Esophagus squamous epithelium (tissue), 5 donors: ENCODE data around the gene SNX1. TPM values are rescaled to one million over a fixed set of nuclear protein-coding genes. Genes with fewer than 3 reads are reported as not detected.

Experiments
- DNase-seq: peaks from one replicate; lab custom pipeline; 2025; lab: John Stamatoyannopoulos, UW
- H3K27ac ChIP-seq, 4 donors: fragments of 200-600 bp; sonication (generic); one replicate each; pipeline ENCODE4 v1.5.1; 2016 to 2019; ENCODE audit warnings: mild to moderate bottlenecking in 1 of 4
- H3K27me3 ChIP-seq, 4 donors: fragments of 200-600 bp; sonication (generic); 1 replicate in 3 of 4; 2 replicates in 1 of 4; pipeline versions ENCODE4 v1.5.1 to v1.6.0; 2017 to 2021; ENCODE audit warnings: antibody characterized with exemption in 1 of 4
- H3K36me3 ChIP-seq, 3 donors: fragments of 200-600 bp; sonication (generic); one replicate each; pipeline ENCODE4 v1.5.1; 2016 to 2019
- H3K4me1 ChIP-seq, 3 donors: fragments of 200-600 bp; sonication (generic); one replicate each; pipeline ENCODE4 v1.5.1; 2017 to 2019
- H3K4me3 ChIP-seq, 4 donors: fragments of 200-600 bp; sonication (generic); 1 replicate in 3 of 4; 2 replicates in 1 of 4; pipeline ENCODE4 v1.5.1; 2016 to 2019; ENCODE audit warnings: mild to moderate bottlenecking in 2 of 4, moderate library complexity in 1 of 4
- H3K9me3 ChIP-seq, 3 donors: fragments of 200-600 bp; sonication (generic); one replicate each; pipeline ENCODE4 v1.5.1; 2016 to 2019
- POLR2A ChIP-seq, 4 donors: fragments of 450-650 bp; IDR thresholded peaks; one replicate each; pipeline ENCODE4 v1.6.1; 2017; ENCODE audit warnings: antibody characterized with exemption in 4 of 4, mild to moderate bottlenecking in 4 of 4, moderate library complexity in 3 of 4
- WGBS, 2 donors: methylation state at CpG; one replicate each; pipeline ENCODE4 v1.1.5; 2018; 5-methylcytosine and 5-hydroxymethylcytosine counted together
- intact Hi-C: fragments of 100-400 bp; cut with DNase I; formaldehyde crosslinking; loops from one replicate; pipeline ENCODE4 v1.15.0; 2022
- total RNA-seq, 4 donors: library from RNA; depleted of rRNA; stranded (reverse); fragments of >200 nt; gene quantifications; one replicate each; pipeline ENCODE4 v1.1.0, GENCODE V29; 2016
- TF ChIP-seq, protein P1 (sequence below), 6 experiments: fragments of 450-650 bp in 4 of 6; fragments of 200-600 bp in 2 of 6; sonication (generic) in 2 of 6; IDR thresholded peaks; one replicate each; pipeline ENCODE4 v1.5.1; 2016 to 2019; ENCODE audit warnings: antibody characterized with exemption in 6 of 6, mild to moderate bottlenecking in 4 of 6, moderate library complexity in 4 of 6
- donor health status: DM: yes; HTN: yes; CAD: no.

The SNX1 gene
- total RNA-seq, 4 donors from 2014 or later = 39.9 to 71.1 (median 52.0) TPM

DNA sequence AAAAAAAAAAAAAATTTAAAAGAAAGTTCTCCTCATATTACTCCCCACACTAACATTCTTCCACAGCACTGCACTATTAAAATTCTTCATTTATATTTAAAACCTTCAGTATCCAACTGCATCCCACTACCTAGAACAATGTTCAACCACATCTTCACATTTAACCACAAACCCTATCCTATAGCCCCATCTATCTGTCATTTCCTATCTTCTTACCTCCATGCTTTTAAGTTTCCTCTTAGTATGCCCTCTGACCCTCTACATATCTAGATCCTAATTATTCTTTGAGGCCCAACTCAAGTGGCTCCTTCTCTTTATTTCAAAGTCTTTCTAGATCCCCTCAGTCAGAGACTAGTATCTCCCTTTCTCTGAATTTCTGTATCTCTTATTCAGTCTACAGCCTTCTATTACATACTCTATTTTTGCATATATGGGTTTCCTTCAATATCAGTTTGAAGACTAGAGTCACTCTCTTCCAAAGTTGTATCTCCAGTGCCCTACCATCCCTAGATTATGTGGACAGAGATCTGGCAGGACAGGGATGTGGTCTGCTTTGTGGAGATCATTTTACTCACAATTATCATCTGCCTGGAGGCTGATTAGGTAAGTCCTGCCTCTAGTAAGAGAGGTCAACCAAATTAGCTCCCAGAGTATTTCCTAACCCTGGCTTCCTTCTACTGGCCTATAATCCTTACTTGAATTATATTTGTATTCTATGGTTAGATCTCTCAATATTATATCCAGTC lies 3.5 kb upstream of the SNX1 start:
- peak overlapping the region in 3 of 4 donors; percentile 90 to 97 (median 92) for H3K27ac ChIP-seq
- H3K4me1 ChIP-seq = peaks cover 16 to 57% (median 36%) of the 10 kb centered on the region in 3 donors
- no peaks in the 10 kb centered on the region for H3K27me3 ChIP-seq
- intact Hi-C loops = no loop called here
- DNase-seq = no peak
- peak overlapping the region in 3 of 4 donors; percentile 67 to 86 (median 78) for H3K4me3 ChIP-seq
- H3K36me3 ChIP-seq = peaks cover 0 to 24% (median 0%) of the 10 kb centered on the region in 3 donors
- no peaks in the 10 kb centered on the region for H3K9me3 ChIP-seq
- TF ChIP-seq, protein P1, sequence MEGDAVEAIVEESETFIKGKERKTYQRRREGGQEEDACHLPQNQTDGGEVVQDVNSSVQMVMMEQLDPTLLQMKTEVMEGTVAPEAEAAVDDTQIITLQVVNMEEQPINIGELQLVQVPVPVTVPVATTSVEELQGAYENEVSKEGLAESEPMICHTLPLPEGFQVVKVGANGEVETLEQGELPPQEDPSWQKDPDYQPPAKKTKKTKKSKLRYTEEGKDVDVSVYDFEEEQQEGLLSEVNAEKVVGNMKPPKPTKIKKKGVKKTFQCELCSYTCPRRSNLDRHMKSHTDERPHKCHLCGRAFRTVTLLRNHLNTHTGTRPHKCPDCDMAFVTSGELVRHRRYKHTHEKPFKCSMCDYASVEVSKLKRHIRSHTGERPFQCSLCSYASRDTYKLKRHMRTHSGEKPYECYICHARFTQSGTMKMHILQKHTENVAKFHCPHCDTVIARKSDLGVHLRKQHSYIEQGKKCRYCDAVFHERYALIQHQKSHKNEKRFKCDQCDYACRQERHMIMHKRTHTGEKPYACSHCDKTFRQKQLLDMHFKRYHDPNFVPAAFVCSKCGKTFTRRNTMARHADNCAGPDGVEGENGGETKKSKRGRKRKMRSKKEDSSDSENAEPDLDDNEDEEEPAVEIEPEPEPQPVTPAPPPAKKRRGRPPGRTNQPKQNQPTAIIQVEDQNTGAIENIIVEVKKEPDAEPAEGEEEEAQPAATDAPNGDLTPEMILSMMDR (IDR thresholded peaks at IDR 0.05) = peak in 1 of 6 experiments; percentile 22
- TF ChIP-seq POLR2A (IDR thresholded peaks at IDR 0.05) = no peak

- Histone ChIP-seq H3K36me3 (peaks cover 0 to 16% (median 0%) of the 10 kb centered on the region in 3 donors), H3K27me3 (no peaks in the 10 kb centered on the region), H3K27ac (peak overlapping the region; percentile 81 to 97 (median 91)), H3K9me3 (no peaks in the 10 kb centered on the region), H3K4me1 (peaks cover 20 to 65% (median 43%) of the 10 kb centered on the region in 3 donors), H3K4me3 (peak overlapping the region; percentile 67 to 86 (median 76))
- WGBS, 2 donors = 3 to 4% methylated on average over 15 to 22 of the region's 22 CpGs
- DNase-seq = no peak
- TF ChIP-seq, protein P1 (IDR thresholded peaks at IDR 0.05) = no peak
- no peak for TF ChIP-seq POLR2A (IDR thresholded peaks at IDR 0.05)
- intact Hi-C loops = no loop called here
These were observed 2.7 kb upstream of the SNX1 start for GRCh38 chr15:64092864-64093626.

GRCh38 chr15:64093627-64094417 lies 2.0 kb upstream of the SNX1 start, which contains the start of gene CIAO2A:
Gene CIAO2A, minus strand, starts transcription at chr15:64093838. Its CDS starts 70 bp downstream, at chr15:64093768.
- Histone ChIP-seq H3K36me3 (peaks cover 0 to 8% (median 0%) of the 10 kb centered on the region in 3 donors), H3K4me1 (peaks cover 20 to 73% (median 50%) of the 10 kb centered on the region in 3 donors), H3K4me3 (peak within 1 kb of the TSS; percentile 67 to 86 (median 76)), H3K27me3 (no peaks in the 10 kb centered on the region), H3K9me3 (no peaks in the 10 kb centered on the region), H3K27ac (peak within 1 kb of the TSS; percentile 81 to 97 (median 91))
- DNase-seq = peak; percentile 77
- intact Hi-C loops = no loop called here
- WGBS, 2 donors = 0 to 1% methylated on average over 28 to 41 of the region's 41 CpGs
- TF ChIP-seq, protein P1 (IDR thresholded peaks at IDR 0.05) = peak in 1 of 6 experiments; percentile 3
- TF ChIP-seq POLR2A (IDR thresholded peaks at IDR 0.05) = peak in 2 of 4 donors; percentile 60 to 67

GRCh38 chr15:64095431-64095794 lies 369 bp upstream of the SNX1 start:
- Histone ChIP-seq H3K27me3 (no peaks in the 10 kb centered on the region), H3K27ac (peak overlapping the region; percentile 83 to 97 (median 91)), H3K4me1 (peaks cover 20 to 88% (median 65%) of the 10 kb centered on the region in 3 donors), H3K4me3 (peak overlapping the region; percentile 65 to 99 (median 85)), H3K36me3 (peaks cover 0 to 4% (median 0%) of the 10 kb centered on the region in 3 donors), H3K9me3 (no peaks in the 10 kb centered on the region)
- TF ChIP-seq POLR2A (IDR thresholded peaks at IDR 0.05) = no peak
- TF ChIP-seq, protein P1 (IDR thresholded peaks at IDR 0.05) = no peak
- intact Hi-C loops = no loop called here
- DNase-seq = no peak
- 29 to 47% methylated on average over 4 of the region's 4 CpGs for WGBS, 2 donors
